Embryonic facial prominence (tissue), 1 donor: ENCODE results near the gene TMEM259.

ENCODE experiments used
- DNase-seq: peaks from one replicate; pipeline ENCODE4 v3.0.0-alpha.2; 2016; ENCODE audit errors: extremely low spot score

TMEM259 gene

GRCh38 chr19:1017115-1017905 is 3.6 kb downstream of the TMEM259 start:
- DNase-seq, result no peak

- DNase-seq, result no peak
Measured at GRCh38 chr19:1016647-1017114, 4.2 kb downstream of the TMEM259 start.

DNA sequence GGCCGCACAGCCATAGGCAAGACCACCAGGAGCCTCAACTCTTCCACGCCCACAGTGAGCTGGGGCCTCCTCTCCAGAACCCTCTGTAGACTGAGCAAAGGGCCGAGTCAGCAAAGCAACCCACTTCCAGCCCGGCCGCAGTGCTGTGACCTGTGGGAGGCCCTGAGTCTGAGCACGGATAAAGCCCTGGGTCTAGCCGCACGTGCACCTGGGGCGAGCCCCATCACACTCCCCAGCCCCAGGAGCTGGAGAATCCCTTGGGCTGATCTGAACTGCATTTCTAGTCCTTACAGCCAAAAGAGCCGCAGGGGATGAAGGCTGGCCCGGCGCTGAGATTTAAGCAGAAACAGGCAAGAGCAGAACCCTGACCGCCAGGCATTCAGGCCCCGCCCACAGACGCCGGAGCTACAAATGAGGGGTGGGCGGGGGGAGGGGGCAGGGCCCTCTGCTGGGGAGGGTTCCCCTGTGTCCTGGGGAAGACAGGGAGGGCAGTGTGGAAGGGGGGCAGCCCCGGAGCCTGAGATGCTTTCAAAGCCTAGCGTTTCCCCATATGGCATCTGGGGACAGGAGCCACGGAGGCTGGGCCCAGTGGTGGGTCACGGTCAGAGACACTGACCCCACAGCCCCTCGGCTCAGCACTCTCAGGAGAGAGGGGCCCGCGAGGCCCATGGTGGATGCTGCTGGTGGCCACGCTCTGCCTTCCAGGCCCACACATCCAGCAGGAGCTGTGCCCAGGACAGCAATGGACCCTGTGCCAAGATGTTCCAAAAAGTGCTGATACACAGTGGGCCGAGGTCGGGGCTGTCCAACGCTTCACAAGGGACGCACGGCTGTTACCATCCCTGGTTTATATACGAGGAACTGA is 4.9 kb downstream of the TMEM259 start:
- no peak for DNase-seq

GRCh38 chr19:1015061-1015781 is 5.7 kb downstream of the TMEM259 start:
- DNase-seq, result no peak

DNA sequence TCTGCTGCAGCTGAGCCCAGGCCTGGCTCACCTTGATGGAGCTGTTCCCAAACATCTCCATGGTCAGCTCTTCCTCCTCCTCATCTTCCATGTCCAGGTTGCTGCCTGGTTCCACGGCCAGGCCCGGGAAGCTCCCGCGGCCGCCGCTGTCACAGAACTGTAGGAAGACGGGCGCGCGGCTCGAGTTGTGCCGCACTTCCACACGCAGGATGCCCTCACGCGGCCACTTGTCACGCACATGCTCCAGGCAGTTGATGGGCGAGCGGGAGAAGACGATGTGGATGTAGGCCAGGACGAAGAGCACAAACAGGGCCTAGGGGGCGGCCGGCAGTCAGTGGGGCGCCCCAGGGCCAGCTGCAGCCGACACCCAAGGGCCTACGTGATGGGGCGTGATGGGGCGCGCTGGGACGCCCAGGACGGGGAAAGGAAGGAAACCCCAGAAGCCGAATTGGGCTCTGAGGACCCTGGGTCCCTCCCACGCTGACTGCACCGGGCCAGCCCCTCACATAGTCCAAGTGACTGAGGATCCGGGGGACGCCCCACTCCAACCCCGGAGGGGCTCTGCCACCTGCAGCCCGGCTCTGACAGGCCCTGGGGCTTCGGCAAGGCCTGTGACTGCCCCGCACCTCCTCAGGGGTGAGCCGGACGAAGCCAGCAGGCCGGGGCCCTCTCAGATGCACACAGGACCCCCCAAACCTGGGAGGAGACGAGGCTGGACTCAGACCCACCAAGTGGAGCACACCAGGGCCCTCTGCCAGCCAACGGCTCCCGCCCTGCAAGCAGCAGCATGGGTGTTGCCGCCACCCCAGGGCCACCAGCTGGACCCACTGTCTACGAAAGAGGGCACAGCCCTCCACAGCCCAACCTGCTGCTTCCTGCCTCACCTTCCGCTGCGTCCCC is 6.5 kb downstream of the TMEM259 start:
- DNase-seq, result no peak

DNA sequence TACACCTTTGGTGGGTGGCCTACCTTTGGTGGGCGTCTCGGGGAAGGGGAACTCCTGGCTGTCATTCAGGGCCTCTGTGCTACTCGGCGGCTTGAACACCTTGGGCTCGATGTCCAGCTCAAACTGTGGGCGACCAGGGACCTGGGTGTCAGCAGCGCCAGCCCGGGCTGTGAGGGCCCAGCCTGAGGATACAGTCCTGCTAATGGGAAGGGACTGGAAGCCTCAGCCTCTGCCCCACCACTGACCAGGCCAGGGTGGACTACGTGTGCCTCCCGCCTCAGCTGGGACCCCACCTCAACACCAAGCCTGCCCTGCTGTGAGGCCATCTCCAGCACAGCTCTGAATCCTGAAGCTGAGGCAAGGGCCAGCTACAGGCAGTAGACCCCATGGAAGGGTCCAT is 7.7 kb downstream of the TMEM259 start:
- DNase-seq, result no peak

- DNase-seq, result no peak
Measured at GRCh38 chr19:1012334-1012733, 8.6 kb downstream of the TMEM259 start.

GRCh38 chr19:1011831-1012333 is 9.0 kb downstream of the TMEM259 start:
- no peak for DNase-seq

DNA sequence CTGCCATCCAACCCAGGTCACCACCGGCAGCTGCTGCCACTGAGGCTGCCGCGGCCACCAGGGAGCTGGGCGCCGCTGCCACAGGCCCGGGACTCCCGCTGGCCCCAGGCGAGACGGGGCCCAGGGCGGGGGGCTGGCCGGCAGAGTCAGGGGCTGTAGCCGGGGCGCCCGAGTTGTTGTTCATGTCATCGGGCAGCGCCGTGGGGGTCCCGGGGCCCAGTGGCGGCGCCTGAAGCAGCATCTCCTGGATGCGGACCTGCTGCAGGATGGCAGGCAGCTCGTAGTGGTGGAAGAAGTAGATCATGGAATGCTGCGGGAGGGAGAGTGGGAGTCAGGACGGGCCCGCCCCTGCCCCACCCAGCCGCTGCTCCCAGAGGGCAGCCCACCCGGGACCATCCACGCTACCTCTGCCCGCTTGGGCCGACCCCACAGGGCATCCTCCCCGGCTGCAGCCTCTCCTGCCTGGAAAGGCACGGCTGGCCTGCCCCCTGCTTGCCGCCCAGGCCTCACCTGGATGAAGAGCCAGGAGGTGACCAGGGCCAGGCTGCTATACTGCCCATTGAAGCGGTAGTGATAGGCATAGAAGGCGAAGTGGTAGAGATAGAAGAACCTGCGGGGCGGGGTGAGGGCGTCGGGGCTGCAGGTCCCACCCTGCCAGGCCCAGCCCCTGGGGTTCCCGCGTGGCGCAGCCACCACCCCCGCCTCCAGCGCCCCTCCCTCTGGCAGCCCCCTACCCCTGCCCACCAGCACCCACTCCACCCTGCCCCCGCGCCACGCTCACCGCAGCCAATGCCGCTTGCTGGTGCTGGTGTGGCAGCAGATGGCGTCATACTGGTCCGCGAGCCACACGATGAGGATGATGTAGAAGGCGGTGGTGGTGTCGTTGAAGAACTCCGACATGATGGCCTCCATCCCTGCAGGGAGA is 10.1 kb downstream of the TMEM259 start:
- no peak for DNase-seq

DNA sequence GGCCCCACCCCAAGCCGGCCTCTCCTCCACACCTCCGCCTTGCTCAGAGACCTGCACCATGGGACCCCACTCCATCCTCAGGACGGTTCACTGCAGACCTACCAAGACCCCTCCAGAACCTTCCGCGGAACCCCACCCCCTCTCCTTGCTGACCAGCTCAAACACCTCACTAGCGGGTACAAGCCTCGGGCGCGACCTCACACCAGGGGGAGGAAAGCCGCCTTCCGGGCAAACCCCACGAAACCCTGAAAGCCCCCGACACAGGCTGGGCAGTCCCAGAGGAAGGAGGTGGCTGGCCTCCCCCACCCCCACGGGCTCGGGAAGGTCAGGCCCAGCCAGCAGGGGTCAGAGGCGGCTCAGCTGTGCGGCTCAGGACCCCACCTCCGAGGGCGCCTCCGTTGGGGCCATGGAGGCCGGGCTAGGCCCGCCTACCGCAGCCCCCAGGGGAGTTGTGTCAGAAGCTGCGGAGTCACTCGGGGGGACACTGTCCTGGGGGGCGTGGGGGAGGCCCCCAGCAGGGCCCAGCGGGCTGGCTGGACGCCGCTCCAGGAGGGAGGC is 10.9 kb downstream of the TMEM259 start:
- DNase-seq, result no peak

DNA sequence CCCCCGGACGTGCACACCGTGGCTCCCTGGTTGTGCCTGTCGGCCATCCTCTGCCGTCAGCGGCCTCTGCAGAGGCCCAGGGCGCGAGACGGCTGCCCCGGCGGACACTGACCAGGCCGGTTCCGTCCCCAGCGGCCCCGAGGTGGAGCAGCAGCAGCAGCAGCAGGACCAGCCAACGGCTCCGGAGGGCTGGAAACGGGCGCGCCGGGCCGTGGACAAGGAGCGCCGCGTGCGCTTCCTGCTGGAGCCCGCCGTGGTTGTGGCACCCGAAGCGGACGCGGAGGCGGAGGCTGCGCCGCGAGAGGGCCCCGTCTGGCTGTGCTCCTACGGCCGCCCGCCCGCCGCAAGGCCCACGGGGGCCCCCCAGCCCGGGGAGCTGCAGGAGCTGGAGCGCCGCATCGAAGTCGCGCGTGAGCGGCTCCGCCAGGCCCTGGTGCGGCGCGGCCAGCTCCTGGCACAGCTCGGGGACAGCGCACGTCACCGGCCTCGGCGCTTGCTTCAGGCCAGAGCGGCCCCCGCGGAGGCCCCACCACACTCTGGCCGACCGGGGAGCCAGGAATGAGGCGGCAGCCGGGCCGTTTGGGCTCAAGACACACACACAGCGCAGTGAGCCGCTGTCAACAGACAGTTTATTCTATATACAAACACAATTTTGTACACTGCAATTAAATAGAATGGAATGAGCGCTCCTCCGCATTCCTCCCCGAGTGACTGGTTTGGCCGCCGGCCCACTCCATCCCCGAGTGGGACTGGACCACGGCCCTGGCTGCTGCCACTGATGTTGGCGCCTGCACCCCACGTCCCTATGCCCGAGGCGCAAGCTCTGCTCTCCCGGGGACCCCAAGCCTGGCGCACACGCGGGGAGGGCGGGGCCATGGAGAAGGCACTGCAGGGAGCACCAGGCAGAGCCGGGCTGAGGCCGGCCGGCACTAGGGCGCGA is 11.6 kb downstream of the TMEM259 start:
- DNase-seq, result no peak

DNA sequence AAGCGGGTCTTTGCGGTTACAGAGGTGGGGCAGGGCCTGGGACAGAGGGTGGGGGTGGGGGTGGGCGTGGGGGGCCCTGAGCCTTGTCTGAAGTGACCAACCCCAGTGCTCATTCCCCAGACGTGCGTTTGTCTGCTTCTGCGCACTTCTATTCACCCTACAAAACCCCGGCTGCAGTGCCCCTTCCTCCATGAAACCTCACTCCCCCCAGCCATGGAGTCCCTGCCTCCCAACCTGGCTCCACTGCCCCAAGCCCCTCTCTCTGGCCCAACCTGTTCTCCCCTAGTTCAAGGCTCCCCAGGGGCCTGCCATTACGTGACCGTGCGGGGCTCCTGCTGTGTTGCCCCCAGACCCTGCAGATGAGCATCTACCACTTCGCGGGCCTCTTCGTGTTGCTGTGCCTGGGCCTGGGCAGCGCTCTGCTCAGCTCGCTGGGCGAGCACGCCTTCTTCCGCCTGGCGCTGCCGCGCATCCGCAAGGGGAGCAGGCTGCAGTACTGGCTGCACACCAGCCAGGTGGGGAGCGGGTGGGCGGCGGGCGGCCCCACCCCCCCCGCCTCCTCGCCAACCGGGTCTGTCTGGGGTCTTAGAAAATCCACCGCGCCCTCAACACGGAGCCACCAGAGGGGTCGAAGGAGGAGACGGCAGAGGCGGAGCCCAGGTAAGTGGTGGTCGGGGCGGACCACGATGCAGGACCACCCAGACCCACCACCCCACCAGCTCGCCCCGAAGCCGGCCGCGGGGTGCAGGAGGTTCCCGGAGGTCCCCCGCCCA is 12.5 kb downstream of the TMEM259 start:
- DNase-seq, result no peak

GRCh38 chr19:1007399-1008251 is 13.3 kb downstream of the TMEM259 start:
- DNase-seq, result no peak

- no peak for DNase-seq
Measured at GRCh38 chr19:1006711-1007398, 14.1 kb downstream of the TMEM259 start.

- no peak for DNase-seq
Measured at GRCh38 chr19:1004803-1005664, 15.9 kb downstream of the TMEM259 start.
